ENCODE measurements around the gene MED15.
"Not testable (repeated sequence)": the region's sequence is repeated elsewhere in the genome, so short reads cannot be mapped to it uniquely, and the experiment has no call there.

MED15 gene

DNA sequence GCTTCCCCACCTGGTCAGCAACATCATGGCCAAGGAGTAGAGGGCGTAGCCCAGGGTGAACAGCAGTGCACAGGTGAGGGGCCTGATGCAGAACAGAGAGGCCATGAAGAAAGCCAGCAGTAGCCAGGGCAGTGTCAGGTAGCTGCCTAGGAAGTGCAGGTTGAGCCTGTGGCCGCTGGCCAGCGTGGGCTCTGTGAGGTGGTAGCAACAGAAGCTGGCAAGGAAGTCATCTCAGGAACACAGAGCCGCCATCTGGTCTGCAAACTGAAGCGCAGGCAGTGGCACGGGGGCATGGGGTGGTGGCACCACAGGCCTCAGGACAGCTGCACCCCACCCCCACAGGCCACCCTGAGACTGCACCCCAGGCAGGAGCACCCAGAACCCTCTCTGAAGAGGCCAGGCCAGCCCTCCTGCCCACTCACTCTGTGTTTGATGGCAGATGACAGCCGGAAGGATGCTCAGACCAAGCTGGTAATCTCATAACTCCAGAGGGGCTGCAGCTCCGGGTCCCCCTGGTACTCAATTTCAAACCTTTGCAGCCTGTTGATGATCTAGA, 95.3 kb downstream of the MED15 start:
- no peak for DNase-seq (ENCODE audit: low read depth in 2 of 2)

- DNase-seq (ENCODE audit: low read depth in 2 of 2): no peak
Measured at GRCh38 chr22:20604092-20604747, 96.8 kb downstream of the MED15 start.

DNA sequence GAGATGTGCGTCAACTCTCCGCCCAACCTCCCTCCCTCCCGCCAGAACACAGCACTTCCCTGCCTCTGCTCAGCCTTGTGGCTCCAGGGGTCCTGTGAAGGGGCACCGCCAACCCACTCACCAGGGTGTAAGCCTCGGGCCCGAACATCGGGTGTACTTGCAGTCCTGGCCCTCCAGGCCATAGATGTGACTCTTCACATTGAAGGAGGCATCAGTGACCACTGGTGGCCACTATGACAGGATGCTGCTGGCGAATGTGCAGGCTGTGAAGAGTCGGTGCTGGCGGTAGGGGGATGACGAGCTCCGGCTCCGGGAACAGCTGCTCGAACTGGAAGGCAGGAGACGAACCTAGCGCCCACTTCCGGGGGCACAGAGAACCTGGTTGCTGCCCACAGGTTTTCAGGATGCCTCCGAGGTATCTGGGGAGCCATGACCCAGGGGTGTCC, 97.4 kb downstream of the MED15 start:
- DNase-seq (ENCODE audit: low read depth in 2 of 2): no peak

DNA sequence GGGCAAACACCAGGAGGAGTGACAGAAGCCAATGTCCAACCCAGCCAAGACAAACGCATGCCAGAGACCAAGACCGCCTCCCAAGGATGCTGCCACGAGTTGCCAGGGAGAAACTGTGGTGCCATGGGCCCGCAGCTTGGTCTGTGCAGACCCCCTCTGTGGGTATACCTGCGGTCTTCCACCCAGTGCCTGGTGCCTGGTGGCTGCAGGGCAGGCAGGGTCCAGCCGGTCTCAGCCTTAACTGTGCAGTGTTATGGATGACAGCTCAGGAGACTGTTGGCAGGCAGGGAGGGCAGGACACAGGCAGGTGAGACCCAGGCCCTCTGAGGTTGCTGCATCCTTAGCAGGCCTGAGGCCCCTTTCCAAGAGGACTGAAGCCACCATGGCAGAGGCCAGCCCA, 97.9 kb downstream of the MED15 start:
- DNase-seq (ENCODE audit: low read depth in 2 of 2): no peak

DNA sequence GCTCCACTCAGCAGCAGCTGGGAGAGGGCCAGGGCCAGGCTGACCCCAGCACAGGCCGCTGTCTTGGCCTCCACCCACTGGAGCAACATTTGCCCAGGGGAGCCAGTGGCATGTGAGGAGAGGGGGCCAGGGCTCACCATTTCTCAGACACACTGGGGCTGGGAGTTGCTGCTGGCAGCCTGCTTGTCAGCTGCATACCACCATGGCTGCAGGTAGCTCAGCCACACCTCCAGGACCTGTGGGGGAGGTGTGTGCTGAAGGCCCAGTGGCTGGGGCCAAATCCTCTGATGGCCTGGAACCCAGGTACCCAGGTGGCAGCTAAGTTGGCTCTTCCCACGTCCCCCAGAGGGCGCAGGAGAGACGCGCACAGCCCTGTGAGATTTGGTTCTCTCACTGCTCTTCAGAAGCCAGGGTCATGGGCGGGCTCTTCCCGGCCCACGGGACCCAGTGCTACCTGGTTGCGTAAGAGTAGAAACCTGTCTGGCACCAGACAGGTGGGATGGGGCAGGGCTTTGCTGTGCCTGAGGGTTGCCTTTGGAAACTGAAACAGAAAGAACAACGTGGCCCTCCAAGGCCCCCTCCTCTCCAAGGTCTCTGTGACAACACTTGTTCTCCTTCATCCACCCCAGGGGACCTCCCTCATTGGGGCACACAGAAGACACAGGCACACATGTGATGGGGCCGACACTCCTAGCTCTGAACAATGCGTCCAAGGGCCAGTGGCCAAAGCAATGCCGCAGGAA, 98.8 kb downstream of the MED15 start:
- DNase-seq (ENCODE audit: low read depth in 2 of 2): peak; percentile 32 to 39

DNA sequence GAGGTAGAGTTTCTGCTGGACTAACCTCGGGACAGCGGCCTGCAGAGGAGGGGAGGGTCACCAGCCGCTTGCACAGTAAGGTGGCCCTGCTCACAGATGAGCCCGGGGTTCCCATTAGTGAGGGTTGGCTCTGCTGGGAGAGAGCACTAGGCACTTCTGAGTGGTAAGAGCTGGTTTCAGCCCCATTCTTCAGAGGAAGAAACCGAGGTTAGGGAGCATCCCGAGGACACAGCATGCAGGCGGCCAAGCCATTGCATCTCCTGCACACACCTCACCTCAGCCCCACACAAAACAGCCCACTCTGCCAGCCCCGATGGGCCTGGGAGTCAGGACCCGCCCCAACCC, 99.3 kb downstream of the MED15 start:
- DNase-seq (ENCODE audit: low read depth in 2 of 2): no peak

GRCh38 chr22:20607157-20607907, 99.9 kb downstream of the MED15 start:
- no peak for DNase-seq (ENCODE audit: low read depth in 2 of 2)

DNA sequence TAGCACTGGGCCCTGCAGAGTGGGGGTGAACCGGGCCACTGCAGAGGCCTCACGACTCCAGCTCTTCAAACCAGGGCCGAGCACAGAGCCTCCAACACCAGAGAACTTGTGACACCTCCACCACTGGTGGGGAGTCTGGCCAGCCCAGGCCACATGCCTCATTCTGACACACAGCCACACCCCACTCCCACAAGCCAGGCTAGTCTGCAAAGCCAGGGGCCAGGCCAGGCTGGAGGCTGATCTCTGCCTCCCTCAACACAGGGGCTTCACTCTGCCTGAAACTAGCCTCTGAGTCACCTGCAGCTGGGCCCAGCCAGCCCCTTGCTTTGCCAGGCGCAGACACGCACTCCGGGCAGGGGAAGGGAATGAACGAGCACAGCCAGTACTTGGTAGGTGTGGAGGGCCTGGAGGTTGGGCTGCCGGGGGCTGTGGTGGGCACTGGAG, 102.9 kb downstream of the MED15 start:
- no peak for DNase-seq (ENCODE audit: low read depth in 2 of 2)

DNA sequence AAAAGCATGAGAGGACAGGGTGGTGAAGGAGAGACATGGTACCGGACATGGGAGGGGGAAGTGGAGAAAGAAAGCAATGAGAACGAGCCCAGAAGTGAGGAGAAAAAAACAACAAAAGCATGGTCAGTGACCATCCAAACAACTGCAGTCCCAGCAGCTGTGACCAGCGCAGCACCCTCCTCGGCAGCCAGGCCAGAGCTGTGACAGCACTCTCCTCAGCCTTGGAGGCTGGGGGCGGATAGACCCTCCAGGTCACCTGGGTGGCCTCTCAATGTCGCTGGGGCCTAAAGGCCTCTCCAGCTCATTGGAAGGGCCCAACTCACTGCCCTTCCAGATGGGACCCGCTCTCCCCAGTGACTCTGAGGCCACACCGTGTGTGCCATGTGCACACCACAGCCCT, 103.3 kb downstream of the MED15 start:
- no peak for DNase-seq (ENCODE audit: low read depth in 2 of 2)

DNA sequence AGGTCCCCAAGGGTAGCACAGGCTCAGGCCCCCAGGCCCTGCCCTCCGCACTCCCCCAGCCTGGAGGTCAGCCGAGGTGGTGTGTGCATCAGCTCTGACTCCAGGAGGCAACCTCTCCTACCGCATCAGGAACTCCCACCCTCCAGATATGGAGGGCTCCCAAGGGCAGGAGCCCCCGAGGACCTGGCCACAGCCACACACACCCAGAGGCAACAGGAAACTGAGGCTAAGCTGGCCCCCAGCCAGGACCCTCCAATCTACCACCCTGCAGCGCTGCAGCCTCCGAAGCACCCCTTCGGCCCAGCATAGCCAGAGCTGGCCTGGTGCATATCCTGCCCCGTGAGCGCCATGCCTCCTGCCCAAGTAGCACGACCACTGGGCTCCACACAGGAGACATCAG, 104.0 kb downstream of the MED15 start:
- no peak for DNase-seq (ENCODE audit: low read depth in 2 of 2)

- DNase-seq (ENCODE audit: low read depth in 2 of 2): no peak
Measured at GRCh38 chr22:20613301-20613700, 105.9 kb downstream of the MED15 start.

GRCh38 chr22:20615021-20615420, 107.6 kb downstream of the MED15 start:
- no peak for DNase-seq (ENCODE audit: low read depth in 2 of 2)

GRCh38 chr22:20615533-20616450, 108.4 kb downstream of the MED15 start:
- DNase-seq (ENCODE audit: low read depth in 2 of 2): no peak

DNA sequence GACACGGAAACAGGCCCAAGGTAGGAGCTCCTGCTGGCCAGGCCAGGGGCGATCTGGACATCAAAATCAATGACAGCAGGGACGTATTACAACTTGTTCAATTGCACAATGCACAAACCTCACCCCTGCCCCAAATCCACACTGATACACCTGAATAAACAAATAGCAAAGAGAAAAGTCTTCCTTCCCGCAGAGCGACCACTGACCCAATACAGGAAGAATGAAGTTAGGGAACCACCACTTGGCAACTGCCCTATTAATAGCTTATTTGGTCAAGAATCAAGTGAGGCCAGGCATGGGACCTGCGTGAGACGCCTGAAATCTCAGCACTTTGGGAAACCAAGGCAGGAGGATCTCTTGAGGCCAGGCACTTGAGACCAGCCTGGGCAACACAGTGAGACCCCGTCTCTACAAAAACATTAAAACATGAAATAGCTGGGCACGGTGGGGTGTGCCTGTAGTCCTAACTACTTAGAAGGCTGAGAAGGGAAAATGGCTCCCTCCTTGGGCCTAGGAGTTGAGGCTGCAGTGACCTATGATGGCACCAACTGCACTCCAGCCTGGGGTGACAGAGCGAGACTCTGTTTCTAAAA, 109.1 kb downstream of the MED15 start:
- DNase-seq (ENCODE audit: low read depth in 2 of 2): no peak

DNA sequence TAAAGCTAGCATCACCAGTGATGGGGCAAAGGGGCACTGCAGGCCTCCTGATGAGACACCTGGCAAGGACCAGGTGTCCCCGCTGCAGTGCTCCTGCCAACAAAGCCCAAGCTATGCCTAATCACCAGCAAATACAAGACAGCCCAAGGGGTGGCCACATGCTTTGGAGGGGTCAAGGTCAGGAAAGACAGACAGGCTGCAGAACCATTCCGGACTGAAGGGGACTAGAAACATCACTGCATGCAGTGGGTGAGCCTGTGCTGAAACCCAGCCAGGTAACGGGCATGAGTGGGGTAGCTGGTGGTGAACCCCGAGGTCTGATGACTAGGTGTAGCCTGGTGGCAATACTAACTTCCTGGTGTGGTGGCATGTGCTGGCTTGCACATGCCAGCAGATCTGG, 111.1 kb downstream of the MED15 start:
- no peak for DNase-seq (ENCODE audit: low read depth in 2 of 2)

GRCh38 chr22:20619045-20619892, 111.9 kb downstream of the MED15 start:
- DNase-seq (ENCODE audit: low read depth in 2 of 2): no peak

GRCh38 chr22:20619893-20620194, 112.4 kb downstream of the MED15 start:
- not testable (repeated sequence) for DNase-seq (ENCODE audit: low read depth in 2 of 2)

DNA sequence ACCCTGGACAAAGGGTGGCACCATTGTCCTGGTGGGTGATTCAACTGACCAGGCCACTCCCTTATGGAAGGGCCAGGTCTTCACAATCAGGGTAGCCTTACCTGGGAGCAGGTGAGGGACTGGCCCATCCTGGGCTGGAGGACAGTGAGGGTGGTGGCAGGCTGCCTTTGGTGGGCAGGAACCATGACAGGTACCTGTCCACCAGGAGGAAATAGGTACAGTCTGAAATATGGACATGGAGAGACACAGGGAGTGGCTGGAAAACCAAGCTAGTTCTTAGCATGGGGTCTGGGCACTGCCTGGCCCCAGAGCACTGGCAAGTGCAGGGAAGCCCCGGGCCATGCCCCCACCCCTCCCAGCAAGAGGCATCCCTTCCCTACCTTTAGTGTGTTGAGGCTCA, 113.8 kb downstream of the MED15 start:
- no peak for DNase-seq (ENCODE audit: low read depth in 2 of 2)

- DNase-seq (ENCODE audit: low read depth in 2 of 2): no peak
Measured at GRCh38 chr22:20622650-20623339, 115.4 kb downstream of the MED15 start.

DNA sequence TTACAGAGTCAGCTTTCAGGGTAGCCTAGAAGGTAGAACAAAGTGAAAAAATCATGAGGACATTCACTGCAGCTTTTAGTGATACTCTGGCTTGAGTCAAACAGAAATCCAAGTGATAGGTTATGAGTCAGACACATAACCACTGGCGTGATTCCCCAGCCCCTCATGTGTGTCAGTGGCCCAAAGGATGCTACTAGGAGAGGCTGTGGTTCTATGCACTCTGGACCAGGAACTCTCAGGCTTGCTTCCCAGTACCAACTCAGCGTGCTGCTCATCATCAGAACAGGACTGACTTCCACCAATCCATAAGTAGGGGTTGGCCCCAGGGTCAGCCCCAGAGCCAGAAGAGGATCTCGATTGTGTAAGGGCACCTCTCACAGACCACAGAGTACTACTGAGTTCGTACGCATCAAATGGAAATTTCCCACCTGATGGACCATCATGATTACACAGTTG, 116.8 kb downstream of the MED15 start:
- DNase-seq (ENCODE audit: low read depth in 2 of 2): no peak
